ENCODE data around the gene CA12.
A peak's percentile ranks its signal among the peaks of the same experiment; 100 is the strongest.
"Not testable (repeated sequence)": the region's sequence is repeated elsewhere in the genome, so short reads cannot be mapped to it uniquely, and the experiment has no call there.

CA12 gene

DNA sequence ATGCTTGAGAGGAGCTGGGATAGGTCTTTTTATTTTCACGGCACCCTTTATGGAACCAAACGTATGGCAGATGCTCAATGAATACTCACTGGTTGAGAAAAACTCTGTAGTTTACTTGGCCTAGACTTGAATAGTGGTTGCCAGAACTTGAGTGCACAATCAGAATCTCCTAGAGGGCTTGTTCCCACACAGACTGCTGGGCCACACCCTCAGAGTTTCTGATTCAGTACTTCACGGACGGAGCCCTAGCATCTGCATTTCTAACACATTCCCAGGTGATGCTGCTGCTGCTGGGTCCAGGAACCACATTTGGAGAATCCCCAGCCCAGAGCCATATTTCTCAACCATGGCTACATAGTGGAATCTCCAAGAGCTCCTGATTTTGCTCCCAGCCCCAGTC is 24.6 kb downstream of the CA12 start:
- no peak for DNase-seq (ENCODE audit: low read depth)

- DNase-seq (ENCODE audit: low read depth), result no peak
These were observed 26.6 kb downstream of the CA12 start for GRCh38 chr15:63354821-63355650.

GRCh38 chr15:63353887-63354286 is 27.8 kb downstream of the CA12 start:
- DNase-seq (ENCODE audit: low read depth), result no peak

- DNase-seq (ENCODE audit: low read depth), result no peak
These were observed 28.4 kb downstream of the CA12 start for GRCh38 chr15:63353261-63353660.

GRCh38 chr15:63352808-63353207 is 28.8 kb downstream of the CA12 start:
- DNase-seq (ENCODE audit: low read depth), result no peak

DNA sequence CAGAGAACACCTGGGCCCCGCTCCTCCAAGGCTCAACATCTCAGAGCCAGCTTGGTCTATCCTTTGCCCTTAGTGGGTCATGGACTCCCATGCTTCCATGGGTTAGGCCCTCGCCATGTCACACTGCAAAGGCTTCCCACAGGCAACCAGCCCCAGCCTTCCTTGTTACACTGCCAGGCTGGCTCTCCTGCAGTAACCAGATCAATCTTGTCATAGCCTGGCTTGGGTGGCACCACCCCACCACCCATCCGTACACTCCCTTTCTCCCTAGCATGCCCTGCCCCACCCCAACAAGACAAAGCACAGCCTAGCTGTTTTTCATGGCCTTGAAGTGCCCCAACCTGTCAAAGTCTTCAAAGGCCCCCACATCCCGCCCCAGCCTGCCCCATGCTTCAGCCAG is 30.5 kb downstream of the CA12 start:
- no peak for DNase-seq (ENCODE audit: low read depth)

DNA sequence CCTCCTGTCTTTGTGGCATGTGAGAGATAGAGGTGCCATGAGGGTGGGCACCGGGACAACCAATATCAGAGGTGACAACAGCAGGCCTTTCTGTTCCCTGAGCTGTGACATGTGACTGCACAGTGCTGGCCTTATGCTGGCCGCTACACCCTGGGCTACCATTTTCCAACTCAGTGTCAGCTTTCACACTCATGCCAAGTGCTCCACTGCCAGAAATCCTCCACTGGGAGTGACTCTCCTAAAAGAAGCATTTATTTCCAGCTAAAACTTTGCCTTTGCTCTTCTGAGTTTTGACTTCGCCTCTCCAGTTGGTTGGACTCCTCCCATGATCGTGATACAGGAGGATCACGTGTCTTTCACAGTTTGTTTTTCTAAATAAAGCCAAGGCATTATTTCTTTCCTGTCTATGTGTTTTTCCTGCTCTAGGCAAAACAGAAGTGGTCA is 31.4 kb downstream of the CA12 start:
- DNase-seq (ENCODE audit: low read depth), result no peak

GRCh38 chr15:63349621-63350020 is 32.0 kb downstream of the CA12 start:
- no peak for DNase-seq (ENCODE audit: low read depth)

GRCh38 chr15:63349156-63349555 is 32.5 kb downstream of the CA12 start:
- no peak for DNase-seq (ENCODE audit: low read depth)

DNA sequence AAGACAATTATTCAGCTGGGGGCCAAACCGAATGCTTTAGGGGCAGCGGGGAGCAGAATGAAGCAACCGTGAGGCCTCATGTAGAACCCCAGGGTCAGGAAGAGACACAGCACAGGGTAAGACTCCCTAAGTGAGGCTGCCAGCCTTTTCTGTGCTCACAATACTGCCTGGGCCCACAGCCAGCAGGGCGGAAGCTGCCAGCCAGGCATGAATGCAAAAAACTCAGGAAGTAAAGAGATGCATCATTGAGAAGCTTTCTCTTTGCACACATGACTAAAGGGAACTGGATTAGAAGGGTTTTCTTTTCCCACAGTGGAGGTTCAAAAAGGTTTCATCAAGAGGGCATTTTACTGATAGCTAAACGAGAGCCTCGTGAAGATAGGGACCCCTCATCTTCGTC is 33.3 kb downstream of the CA12 start:
- DNase-seq (ENCODE audit: low read depth), result no peak

GRCh38 chr15:63347074-63347857 is 34.4 kb downstream of the CA12 start:
- no peak for DNase-seq (ENCODE audit: low read depth)

- DNase-seq (ENCODE audit: low read depth), result no peak
These were observed 36.3 kb downstream of the CA12 start for GRCh38 chr15:63345391-63345752.

DNA sequence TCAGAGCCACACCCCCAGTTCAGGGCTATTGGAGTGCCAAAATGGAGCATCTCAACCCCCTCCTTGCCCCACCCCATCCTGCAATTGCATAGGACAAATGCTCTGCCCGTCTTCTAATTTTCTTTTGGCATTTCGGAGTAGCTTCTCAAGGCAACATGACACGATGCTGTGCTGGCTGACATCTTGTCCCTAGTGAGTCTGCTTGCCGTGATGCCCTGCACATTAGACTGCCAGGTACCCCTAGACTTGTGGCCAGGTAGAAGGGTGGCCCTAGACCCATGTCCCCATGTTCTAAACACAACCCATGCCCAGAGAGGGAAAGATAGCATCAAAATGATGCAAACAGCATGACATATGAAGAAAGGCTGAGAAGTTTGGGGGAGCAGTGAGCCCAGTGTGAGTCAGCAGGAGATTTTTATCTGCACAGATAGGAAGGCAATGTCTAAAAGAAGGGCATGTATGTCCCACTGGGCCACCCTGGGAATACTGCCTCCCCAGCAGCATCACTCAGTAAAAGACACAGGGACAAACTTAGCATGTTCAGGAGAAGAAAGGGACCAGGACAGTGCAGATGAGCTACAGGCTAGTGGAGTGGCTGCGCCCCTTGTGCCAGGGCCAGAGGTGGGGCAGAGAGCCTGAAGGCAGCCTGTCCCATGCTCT is 36.8 kb downstream of the CA12 start:
- DNase-seq (ENCODE audit: low read depth), result no peak

DNA sequence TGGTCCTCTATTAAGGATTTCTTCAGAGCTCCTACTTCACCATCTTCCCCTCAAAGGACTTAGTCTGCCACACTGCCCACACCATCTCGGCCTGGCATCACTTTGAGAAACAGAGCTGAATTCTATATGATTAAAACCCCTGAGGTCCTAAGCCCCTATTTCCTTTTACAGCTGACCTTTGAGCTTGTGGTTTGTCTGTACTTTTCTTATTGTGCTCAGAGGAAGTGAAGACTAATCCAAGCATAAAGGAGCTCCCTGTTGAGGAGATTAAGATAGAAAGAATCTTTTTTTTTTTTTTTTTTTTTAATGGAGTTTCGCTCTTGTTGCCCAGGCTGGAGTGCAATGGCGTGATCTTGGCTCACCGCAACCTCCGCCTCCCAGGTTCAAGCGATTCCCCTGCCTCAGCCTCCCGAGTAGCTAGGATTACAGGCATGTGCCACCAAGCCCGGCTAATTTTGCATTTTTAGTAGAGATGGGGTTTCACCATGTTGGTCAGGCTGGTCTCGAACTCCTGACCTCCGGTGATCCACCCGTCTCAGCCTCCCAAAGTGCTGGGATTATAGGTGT is 38.6 kb downstream of the CA12 start:
- not testable (repeated sequence) for DNase-seq (ENCODE audit: low read depth)

- DNase-seq (ENCODE audit: low read depth), result no peak
These were observed 39.7 kb downstream of the CA12 start for GRCh38 chr15:63341898-63342297.

DNA sequence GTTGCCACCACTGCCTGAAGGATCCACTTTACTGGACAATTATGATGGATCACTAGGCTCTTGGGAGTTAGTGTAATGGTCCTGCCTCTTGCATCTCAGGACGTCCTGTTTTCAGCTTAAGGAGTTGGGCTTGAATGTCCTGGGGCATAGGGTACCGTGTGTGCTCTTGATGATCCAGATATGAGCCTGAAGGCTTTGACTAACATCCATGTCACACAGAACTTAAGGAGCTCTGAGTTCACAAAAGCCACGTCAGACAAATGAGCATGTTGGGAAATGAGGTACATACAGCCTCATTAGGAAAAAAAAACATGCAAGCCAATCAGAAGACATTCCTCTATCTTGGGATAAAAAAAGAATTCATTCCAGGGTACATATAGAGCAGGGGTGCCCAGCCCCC is 40.8 kb downstream of the CA12 start:
- no peak for DNase-seq (ENCODE audit: low read depth)

DNA sequence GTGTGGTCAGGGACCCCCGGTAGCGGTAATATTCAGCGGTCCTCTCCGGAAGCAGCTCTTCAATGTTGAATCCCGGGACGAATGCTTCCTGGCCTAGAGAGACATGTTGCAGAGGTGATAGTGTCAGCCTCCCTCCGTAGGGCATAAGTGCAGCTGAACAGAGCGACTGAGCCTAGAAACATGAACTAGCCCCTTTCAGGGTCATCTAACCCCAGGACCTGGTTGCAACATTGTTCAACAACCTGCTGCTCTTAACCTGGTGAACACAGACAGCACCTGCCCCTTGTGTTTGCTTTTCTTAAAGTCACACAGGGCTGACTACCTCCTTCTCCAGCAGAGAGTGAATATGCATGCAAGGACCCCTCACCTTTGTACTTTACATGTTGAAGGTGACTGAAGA is 41.3 kb downstream of the CA12 start:
- no peak for DNase-seq (ENCODE audit: low read depth)

DNA sequence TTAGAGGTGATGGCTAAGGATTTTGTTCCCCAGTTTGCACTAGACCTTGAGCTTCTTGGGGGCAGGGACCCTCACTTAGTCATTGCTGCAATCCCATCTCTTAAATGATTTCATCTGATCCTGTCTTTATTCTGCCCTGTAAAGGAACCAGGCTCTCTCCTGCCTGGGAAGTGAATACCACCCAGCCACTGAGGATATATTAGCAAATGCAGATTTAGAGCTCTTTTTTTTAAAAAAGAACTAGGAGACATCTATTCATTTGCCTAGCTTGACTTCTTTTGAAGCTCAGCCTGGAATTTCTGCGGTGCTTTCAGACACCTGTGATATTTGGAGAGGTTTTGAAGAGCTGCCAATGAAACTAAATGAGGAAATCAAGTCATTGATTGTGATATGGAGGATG is 41.8 kb downstream of the CA12 start:
- no peak for DNase-seq (ENCODE audit: low read depth)

DNA sequence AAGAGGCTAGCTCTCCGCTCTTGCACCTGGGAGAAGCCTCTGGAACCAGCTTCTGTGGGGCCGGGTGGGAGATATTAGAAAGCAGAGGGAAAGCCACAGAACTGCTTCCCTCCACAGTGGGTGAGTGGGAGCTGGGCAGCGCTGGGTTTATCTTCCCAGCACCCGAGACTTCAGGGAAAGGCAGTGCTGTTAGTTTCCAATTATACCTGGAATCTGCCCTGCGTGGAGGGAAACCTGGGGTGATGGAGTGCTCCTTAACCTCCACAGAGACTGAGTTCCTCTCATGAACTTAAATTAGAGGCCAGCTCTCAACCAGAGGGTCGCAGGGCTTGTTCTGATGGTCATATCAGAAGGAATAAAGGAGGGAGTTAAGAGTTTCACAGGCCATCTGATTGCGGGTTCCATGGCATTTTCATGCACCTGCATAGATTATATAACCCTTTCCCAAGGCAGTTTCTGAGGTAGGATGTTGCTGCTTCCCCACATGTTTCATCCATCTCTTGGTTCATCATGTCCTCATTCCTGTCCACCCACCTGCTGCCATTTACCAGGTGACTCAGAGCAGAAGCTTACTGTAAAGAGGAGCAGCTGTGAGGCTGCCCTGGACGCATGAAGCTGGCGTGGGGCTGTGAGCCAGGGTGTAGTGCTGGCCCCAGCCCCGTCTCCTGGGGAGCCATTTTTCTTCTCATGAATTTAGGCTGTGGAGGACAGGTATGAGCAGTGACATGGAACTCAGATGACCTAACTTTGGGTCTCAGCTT is 42.5 kb downstream of the CA12 start:
- no peak for DNase-seq (ENCODE audit: low read depth)

DNA sequence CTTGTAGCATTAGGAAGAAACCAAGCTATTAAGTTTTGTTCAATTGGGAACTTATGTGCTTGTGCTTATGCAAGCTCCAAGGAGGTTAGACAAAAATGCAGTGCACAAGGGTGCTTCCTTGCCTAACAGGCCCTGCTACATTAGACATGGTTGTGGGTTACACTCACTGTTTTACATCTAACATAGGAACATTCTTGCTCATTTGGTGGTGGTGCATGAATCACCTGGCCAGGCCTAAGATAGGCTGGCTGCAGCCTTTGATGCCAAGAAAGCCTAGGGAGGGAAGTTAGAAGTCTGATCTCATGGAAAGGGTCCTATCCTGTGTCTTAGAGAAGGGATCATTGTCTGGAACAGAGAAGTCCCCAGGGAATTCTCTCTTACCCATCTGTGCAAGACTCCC is 43.5 kb downstream of the CA12 start:
- peak; percentile 43 for DNase-seq (ENCODE audit: low read depth)

DNA sequence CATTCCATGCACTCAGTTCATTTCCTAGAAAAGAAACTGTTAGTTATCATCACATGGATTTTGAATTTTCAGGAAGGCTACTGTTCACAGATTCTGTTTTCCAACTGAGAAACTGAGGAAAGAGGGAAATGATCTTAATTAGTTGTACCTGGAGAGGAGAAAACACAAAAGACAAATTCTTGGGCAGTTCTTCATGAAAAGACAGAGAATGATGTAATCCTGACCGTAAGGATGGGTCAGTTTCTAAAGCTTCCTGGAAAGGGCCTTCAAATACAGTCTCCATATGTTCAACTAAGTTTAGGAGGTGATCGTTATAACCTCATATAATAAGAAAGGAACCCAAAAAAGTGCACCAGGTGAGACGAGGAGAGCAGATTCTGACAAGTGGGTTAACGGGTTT is 44.6 kb downstream of the CA12 start:
- no peak for DNase-seq (ENCODE audit: low read depth)
